ELF-1 (cell line): ENCODE data around the gene ATP1A3.

Source experiments
- DNase-seq: peaks from one replicate; pipeline ENCODE4 v3.0.0-alpha.2; 2016; ENCODE audit warnings: low read depth, low spot score

ATP1A3 gene

DNA sequence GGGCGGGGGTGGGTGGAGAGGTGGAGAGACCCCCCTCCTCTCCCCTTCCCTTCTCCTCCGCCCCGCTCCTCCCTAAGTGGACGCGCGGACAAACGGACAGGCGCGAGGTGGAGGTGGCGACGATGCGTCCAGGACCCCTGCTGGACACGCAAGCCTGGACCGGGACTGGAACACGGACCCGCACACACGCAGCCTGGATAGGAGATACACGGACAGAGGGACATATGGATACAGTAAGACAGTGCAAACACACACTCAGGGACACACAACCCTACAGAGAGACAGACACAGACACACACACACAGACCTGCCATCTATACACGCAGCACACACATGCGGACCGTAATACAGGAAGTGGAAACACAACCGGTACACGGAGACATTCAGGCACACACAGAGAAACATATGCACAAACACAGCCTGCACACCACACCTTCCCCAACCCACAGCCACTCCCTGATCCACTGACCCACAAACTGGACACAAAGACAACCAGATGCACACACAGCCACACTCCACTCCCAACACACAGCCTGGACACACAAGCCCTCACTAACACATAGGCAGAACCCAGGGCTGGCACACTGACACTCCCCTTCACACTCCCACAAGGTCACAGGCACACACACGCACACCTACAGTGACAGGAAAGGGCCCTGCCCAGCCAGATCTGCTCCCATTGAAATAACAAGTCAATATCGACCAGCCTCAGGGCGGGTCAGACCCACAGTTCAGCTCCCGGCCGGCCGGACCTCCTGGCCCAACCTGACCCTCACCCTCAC is 65.1 kb downstream of the ATP1A3 start:
- no peak for DNase-seq

- DNase-seq, result no peak
These were observed 65.8 kb downstream of the ATP1A3 start, which contains the start of gene ERFL for GRCh38 chr19:41928221-41928683. Gene ERFL, minus strand, starts transcription at chr19:41928449. Its CDS starts 15,530 bp downstream, at chr19:41912919.

GRCh38 chr19:41927497-41928192 is 66.4 kb downstream of the ATP1A3 start:
- no peak for DNase-seq

DNA sequence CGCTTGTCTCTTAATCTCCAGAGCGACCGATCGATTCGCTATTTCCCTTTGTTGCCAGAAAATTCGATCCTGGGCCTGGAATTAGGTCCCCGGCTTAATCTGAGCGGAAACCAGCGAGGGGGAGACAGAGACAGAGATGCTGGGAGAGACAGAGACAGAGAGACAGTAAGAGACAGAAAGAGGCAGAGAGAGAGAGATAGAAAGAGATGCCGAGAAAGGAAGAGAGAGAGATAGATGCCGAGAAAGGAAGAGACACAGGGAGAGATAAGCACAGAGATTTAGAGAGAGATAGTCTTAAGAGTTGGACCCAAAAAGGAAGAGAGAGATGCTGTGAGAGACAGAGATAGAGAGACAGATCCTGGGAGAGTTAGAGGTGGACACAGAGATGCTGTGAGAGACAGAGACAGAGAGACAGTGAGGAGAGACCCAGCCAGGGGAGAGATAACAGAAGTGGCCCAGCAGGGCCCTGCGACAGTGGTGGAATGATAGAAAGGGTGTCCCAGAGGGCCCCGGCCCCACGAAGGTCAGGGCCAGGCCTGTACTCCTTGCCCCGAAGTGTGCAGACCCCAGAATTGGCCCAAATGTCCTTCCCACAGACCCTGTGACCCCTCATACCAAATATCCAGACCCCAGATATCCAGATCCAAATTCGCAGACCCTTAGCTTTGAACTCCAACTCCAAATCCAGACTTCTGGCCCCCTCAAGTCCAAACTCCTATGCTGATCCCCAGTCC is 67.1 kb downstream of the ATP1A3 start:
- no peak for DNase-seq

GRCh38 chr19:41926028-41926762 is 67.8 kb downstream of the ATP1A3 start:
- DNase-seq, result no peak

DNA sequence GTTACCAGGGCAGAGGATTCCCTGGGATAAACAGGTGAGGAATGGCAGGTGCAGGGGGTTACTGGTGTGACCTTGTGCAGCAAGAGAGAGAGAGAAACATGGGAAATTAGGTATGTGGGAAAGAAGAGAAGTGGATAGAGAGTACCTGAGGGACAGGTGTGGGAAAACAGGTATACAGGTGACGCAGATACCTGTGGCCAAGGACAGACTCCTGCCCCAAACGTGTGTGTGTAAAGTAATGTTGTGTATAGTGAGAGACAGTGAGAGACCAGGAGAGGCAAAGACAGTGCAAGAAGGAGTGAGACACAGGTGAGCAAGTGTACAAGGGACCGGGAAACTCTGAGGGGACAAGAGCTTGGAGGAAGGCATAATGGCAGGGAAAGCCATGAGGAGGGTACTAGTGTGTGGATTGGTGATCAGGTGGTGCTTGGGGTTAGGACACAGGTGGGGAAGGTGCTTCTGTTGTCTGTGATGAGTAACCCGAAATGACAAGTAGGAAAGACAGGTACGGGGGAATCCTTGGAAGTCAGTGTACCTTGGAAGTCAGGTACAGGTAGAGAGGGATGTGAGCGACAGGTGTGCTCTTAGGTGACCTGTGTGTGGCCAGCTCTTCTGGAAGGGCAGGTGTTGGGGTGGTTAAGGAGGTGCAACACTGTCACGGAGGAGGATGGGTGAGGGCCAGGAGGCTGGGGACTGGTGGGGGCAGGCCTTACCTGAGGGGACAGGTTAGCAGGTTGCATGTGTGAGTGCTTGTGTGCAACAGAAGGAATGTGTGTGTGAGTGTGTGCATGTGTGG is 68.6 kb downstream of the ATP1A3 start:
- no peak for DNase-seq

- no peak for DNase-seq
These were observed 69.6 kb downstream of the ATP1A3 start for GRCh38 chr19:41924151-41925145.

GRCh38 chr19:41923045-41923788 is 70.8 kb downstream of the ATP1A3 start:
- DNase-seq, result no peak

DNA sequence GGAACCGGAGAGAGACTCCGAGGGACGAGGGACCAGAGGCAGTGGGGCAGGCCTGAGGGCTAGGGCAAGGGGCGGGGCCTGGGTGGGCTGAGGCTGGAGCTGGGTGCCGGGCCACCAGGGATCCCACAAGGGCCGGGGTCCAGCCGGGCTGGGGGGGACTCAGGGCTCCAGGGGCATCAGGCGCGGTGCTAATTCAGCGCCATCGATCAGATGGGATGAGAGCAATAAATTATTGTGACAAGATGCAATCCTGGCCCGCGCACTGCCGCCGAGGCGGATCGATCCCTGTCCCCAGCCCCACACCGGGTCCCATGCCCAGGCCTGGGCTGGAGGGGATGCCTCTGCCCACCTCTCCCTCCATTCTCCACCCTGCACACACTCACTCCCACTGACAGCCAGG is 71.4 kb downstream of the ATP1A3 start:
- DNase-seq, result no peak

DNA sequence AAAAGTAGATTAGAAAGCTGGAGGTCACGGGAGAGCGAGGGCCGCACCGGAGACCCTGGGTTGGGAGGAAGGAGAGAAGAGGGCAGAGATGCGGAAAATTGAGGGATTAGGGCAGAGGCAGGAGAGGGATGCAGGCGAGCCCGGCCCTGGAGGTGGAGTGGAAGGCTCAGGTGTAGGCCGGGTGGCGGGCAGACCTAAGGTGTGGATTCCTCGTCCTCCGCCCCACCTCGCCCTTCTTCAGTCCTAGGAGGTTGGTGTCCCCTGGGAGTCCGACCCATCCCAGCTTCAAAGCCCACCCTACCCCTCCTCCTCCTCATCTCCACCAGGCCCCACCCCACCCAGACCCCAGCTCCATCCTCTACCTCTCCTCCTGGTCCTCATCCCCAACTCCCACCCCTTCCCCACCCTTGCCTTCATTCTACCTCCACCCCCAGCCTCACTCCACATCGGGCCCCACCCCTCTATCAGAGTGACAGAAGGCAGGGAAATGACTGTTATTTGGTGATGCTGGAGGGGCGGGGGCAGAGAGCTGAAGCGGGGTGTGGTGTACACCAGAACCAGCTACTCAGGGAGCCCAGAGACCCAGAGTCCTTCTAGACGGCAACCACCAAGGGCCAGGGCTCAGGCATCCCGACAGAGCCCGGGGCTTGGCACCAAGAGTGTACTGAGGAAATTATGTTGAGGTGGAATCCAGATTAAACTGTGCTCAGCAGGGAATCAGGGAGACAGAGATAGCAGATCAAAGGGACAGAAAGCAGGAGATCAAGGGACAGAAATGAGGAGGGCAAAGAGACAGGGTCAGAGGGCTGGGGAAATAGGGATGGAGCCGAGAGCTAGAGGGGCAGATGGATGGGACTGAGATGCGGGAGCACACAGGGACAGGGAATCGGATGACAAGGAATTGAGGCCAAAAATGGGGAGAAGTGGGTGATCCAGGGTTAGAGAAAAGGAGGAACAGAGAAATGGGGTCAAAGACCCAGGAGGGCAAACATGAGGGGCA is 72.2 kb downstream of the ATP1A3 start:
- DNase-seq, result no peak

DNA sequence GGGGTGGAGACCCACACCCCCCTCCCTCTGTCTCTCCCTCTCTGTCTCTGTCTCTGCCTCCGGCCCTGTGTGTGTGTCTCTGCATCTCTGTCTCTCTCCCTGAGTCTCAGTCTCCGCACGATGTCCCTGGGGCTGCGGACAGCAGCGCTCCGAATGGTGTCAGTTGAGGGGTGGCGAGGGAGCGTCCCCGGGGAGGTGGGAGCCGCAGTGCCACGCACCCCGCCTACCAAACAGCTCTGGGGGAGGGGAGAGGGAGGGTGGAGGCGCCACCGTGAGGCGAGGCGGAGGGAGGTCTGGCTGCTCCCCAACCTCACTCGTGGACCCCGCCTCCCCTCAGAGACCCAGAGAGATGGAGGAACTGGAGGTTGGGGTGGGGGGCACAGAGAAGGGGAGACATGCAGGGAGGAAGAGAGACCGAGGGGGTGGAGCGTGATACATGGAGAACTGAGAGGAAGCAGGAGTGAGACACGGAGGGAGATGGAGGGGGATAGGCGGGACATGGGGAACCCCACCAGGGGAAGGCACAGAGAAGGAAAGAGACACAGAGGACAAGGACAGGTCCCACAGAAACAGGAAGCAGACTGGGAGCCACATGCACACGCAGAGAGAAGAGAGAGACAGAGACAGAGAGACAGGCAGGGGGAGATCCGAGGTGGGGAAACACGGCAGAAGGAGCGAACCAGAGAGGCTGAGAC is 73.0 kb downstream of the ATP1A3 start:
- DNase-seq, result no peak

- no peak for DNase-seq
These were observed 73.9 kb downstream of the ATP1A3 start for GRCh38 chr19:41919948-41920712.

GRCh38 chr19:41918653-41919244 is 75.3 kb downstream of the ATP1A3 start:
- DNase-seq, result no peak

- DNase-seq, result no peak
These were observed 75.9 kb downstream of the ATP1A3 start for GRCh38 chr19:41918095-41918494.

- DNase-seq, result no peak
These were observed 76.4 kb downstream of the ATP1A3 start for GRCh38 chr19:41917676-41918075.
